ENCODE measurements around the gene CFAP410. TPM values are rescaled to one million over a fixed set of nuclear protein-coding genes. Genes with fewer than 3 reads are reported as not detected.

Gene CFAP410
- total and polyA plus RNA-seq, 2 of the 8 experiments (the other 6 are each of a cell fraction or from before 2014, with no cell fraction given): 10.6 to 12.0 TPM

DNA sequence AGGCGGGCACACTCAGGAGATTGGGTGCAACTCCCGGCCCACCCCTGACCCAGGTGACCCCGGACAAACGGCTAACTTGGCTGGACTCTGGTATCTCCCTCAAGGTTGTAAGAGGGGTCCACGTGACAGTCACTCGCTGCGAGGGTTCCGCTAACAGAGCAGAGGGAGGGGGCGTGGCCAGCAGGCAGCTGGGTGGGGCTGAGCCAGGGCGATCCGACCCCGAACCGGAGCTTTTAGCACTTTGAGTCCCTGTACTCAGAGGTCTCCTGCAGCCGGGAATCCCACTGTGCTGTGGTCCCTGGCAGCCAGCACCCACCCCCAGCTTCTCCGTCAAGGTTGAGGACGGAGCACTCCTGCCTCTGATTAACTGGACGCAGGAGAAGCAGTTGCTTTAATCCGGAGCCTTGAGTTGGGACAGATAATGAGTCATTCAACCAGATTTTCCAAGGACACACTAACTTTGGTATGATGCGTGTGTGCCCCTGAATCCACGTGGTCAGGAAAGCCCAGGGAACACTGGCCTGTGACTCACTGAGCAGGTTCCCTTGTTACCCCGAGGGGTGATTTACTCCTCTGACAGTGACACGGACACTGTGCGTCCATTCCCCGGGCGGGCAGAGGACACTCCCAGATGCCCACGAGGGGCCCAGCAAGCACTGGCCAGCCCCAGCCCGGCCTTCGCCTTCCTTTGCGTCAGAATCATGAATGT lies 31.0 kb upstream of the CFAP410 start:
- no peak overlapping the region; a peak in 1 of 7 replicates for H3K9ac ChIP-seq (replicated peaks in 1 of 4; ENCODE audit: extremely low read depth in 1 of 4, low read depth in 3 of 4, low read length in 3 of 4)
- no peak overlapping the region for H3K18ac ChIP-seq (ENCODE audit: extremely low read depth, low read length)
- no peak overlapping the region for H2AK5ac ChIP-seq (ENCODE audit: low read depth, low read length)
- H3K9me3 ChIP-seq (ENCODE audit: insufficient read depth in 2 of 2, low read depth in 1 of 2, low read length in 1 of 2): peaks cover 6 to 8% of the 10 kb centered on the region in 2 experiments; a peak in 3 of 4 replicates
- peaks cover 0 to 20% (median 15%) of the 10 kb centered on the region in 4 experiments; a peak in 6 of 7 replicates for H3K27me3 ChIP-seq (replicated peaks in 1 of 4; ENCODE audit: control insufficient read depth in 3 of 4, extremely low read depth in 1 of 4, insufficient read depth in 3 of 4, low read length in 3 of 4)
- H3K79me2 ChIP-seq (ENCODE audit: control insufficient read depth in 1 of 2, insufficient read depth in 2 of 2, low read length in 2 of 2): no peaks in the 10 kb centered on the region
- CTCF ChIA-PET (ENCODE audit: partially characterized antibody): interaction anchor here (0.6 to 1.9 kb wide), 3 partner anchors 9 to 110 kb away, joined by 3 to 9 read pairs (median 6); no protein-coding TSS in a partner anchor
- H2AFZ ChIP-seq (ENCODE audit: low read length): no peak overlapping the region
- DNase-seq (ENCODE audit: low read depth in 1 of 2, low spot score in 2 of 2): peak in 1 of 2 experiments; percentile 77
- no peak overlapping the region for H2BK120ac ChIP-seq (replicated peaks; ENCODE audit: low read depth, low read length)
- no peak overlapping the region for H3K27ac ChIP-seq (ENCODE audit: low read depth, low read length)
- no peak overlapping the region for H3K56ac ChIP-seq (replicated peaks; ENCODE audit: insufficient read length, low read depth, low read length)
- no peak overlapping the region for H2BK20ac ChIP-seq (ENCODE audit: low read length)
- no peak for TF ChIP-seq SUZ12 (IDR thresholded peaks at IDR 0.05; ENCODE audit: low read length)
- TF ChIP-seq, protein P1, sequence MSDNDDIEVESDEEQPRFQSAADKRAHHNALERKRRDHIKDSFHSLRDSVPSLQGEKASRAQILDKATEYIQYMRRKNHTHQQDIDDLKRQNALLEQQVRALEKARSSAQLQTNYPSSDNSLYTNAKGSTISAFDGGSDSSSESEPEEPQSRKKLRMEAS (IDR thresholded peaks at IDR 0.05): peak; percentile 29
- TF ChIP-seq, protein P2, sequence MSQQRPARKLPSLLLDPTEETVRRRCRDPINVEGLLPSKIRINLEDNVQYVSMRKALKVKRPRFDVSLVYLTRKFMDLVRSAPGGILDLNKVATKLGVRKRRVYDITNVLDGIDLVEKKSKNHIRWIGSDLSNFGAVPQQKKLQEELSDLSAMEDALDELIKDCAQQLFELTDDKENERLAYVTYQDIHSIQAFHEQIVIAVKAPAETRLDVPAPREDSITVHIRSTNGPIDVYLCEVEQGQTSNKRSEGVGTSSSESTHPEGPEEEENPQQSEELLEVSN (IDR thresholded peaks at IDR 0.05): peak; percentile 43
- no peak overlapping the region for H2BK5ac ChIP-seq (ENCODE audit: low read depth, low read length)
- no peak overlapping the region for H4K5ac ChIP-seq (ENCODE audit: insufficient read length, low read depth, low read length)
- H3K14ac ChIP-seq (ENCODE audit: insufficient read length): no peak overlapping the region
- H3K4me1 ChIP-seq (replicated peaks in 1 of 4; ENCODE audit: control insufficient read depth in 3 of 4, insufficient read depth in 4 of 4, low read length in 3 of 4): peaks cover 0 to 12% (median 7%) of the 10 kb centered on the region in 4 experiments; a peak in 6 of 7 replicates
- H3K4me2 ChIP-seq (ENCODE audit: insufficient read depth in 1 of 2, low read depth in 2 of 2, low read length in 2 of 2): peak overlapping the region; percentile 51 to 69
- peak overlapping the region in 2 of 4 experiments; percentile 4 to 47; a peak in 2 of 8 replicates for H3K4me3 ChIP-seq (ENCODE audit: extremely low read depth in 1 of 4, insufficient read depth in 2 of 4, low read depth in 3 of 4, low read length in 4 of 4)
- H3K79me1 ChIP-seq (ENCODE audit: low read depth, low read length): no peaks in the 10 kb centered on the region
- H4K8ac ChIP-seq (ENCODE audit: extremely low read depth, insufficient read depth, low read length): no peak overlapping the region; the same call in 1 of the 2 replicates
- H3K23ac ChIP-seq (ENCODE audit: insufficient read length): no peak overlapping the region
- H3K23me2 ChIP-seq (ENCODE audit: low read depth, low read length): peaks cover 3% of the 10 kb centered on the region; the same call in 1 of the 2 replicates
- peak overlapping the region; percentile 50; the same call in 1 of the 2 replicates for H2BK12ac ChIP-seq (ENCODE audit: low read depth, low read length)
- H3K4ac ChIP-seq (replicated peaks; ENCODE audit: insufficient read length, low read depth, low read length): no peak overlapping the region
- H3K36me3 ChIP-seq (ENCODE audit: control insufficient read depth in 2 of 4, insufficient read depth in 4 of 4, low read length in 3 of 4): no peaks in the 10 kb centered on the region
- H4K91ac ChIP-seq (replicated peaks; ENCODE audit: insufficient read length, low read length): no peak overlapping the region
- 43% methylated on average over 24 of the region's 29 CpGs; no CpG with 5 or more reads in 1 of the 2 experiments for WGBS, 2 experiments (ENCODE audit: extremely low coverage in 1 of 2, insufficient coverage in 1 of 2, insufficient read length in 1 of 2, insufficient replicate concordance in 2 of 2, low coverage in 1 of 2, low lambda C conversion rate in 2 of 2, missing lambda C conversion rate in 1 of 2)
- FAIRE-seq: no peak
- H2BK15ac ChIP-seq (ENCODE audit: low read length): no peak overlapping the region
- H4K20me1 ChIP-seq (replicated peaks in 1 of 2; ENCODE audit: control insufficient read depth in 1 of 2, insufficient read depth in 2 of 2, low read length in 2 of 2): no peaks in the 10 kb centered on the region
- POLR2A ChIA-PET (ENCODE audit: partially characterized antibody): no interaction called here

Data from H1 (cell line).